ENCODE measurements around the gene TIMP3.

TIMP3 gene

GRCh38 chr22:32828561-32828960, 27.1 kb downstream of the TIMP3 start:
- DNase-seq (ENCODE audit: low read depth in 2 of 2): no peak

- DNase-seq (ENCODE audit: low read depth in 2 of 2): no peak
Measured at GRCh38 chr22:32829451-32829851, 27.9 kb downstream of the TIMP3 start.

GRCh38 chr22:32830473-32830872, 29.0 kb downstream of the TIMP3 start:
- DNase-seq (ENCODE audit: low read depth in 2 of 2): no peak

- no peak for DNase-seq (ENCODE audit: low read depth in 2 of 2)
Measured at GRCh38 chr22:32830957-32831356, 29.5 kb downstream of the TIMP3 start.

- DNase-seq (ENCODE audit: low read depth in 2 of 2): no peak
Measured at GRCh38 chr22:32831584-32831983, 30.1 kb downstream of the TIMP3 start.

GRCh38 chr22:32832174-32832573, 30.7 kb downstream of the TIMP3 start:
- no peak for DNase-seq (ENCODE audit: low read depth in 2 of 2)

GRCh38 chr22:32836280-32837123, 35.0 kb downstream of the TIMP3 start:
- no peak for DNase-seq (ENCODE audit: low read depth in 2 of 2)

GRCh38 chr22:32837142-32837541, 35.6 kb downstream of the TIMP3 start:
- DNase-seq (ENCODE audit: low read depth in 2 of 2): no peak

- no peak for DNase-seq (ENCODE audit: low read depth in 2 of 2)
Measured at GRCh38 chr22:32837803-32838202, 36.3 kb downstream of the TIMP3 start.

GRCh38 chr22:32839831-32840584, 38.5 kb downstream of the TIMP3 start:
- no peak for DNase-seq (ENCODE audit: low read depth in 2 of 2)

GRCh38 chr22:32841175-32841574, 39.7 kb downstream of the TIMP3 start:
- no peak for DNase-seq (ENCODE audit: low read depth in 2 of 2)

GRCh38 chr22:32842486-32842885, 41.0 kb downstream of the TIMP3 start:
- DNase-seq (ENCODE audit: low read depth in 2 of 2): no peak

- DNase-seq (ENCODE audit: low read depth in 2 of 2): no peak
Measured at GRCh38 chr22:32843300-32843699, 41.8 kb downstream of the TIMP3 start.

GRCh38 chr22:32844251-32844650, 42.7 kb downstream of the TIMP3 start:
- no peak for DNase-seq (ENCODE audit: low read depth in 2 of 2)

- no peak for DNase-seq (ENCODE audit: low read depth in 2 of 2)
Measured at GRCh38 chr22:32846780-32847491, 45.4 kb downstream of the TIMP3 start.

GRCh38 chr22:32848226-32848625, 46.7 kb downstream of the TIMP3 start:
- DNase-seq (ENCODE audit: low read depth in 2 of 2): no peak

GRCh38 chr22:32849501-32849900, 48.0 kb downstream of the TIMP3 start:
- no peak for DNase-seq (ENCODE audit: low read depth in 2 of 2)

GRCh38 chr22:32850157-32850556, 48.7 kb downstream of the TIMP3 start:
- DNase-seq (ENCODE audit: low read depth in 2 of 2): no peak

- no peak for DNase-seq (ENCODE audit: low read depth in 2 of 2)
Measured at GRCh38 chr22:32850591-32851517, 49.3 kb downstream of the TIMP3 start.

- DNase-seq (ENCODE audit: low read depth in 2 of 2): no peak
Measured at GRCh38 chr22:32852395-32853251, 51.1 kb downstream of the TIMP3 start.
